K562 (cell line): ENCODE data around the gene TSC22D2. TPM values are rescaled to one million over a fixed set of nuclear protein-coding genes. Genes with fewer than 3 reads are reported as not detected.
A peak's percentile ranks its signal among the peaks of the same experiment; 100 is the strongest.

Experiments used
- ARID1B ChIP-seq: fragments of 450-650 bp; IDR thresholded peaks from 2 replicates; pipeline ENCODE4 v1.6.1; 2016; ENCODE audit warnings: antibody characterized with exemption, mild to moderate bottlenecking, inconsistent platforms
- ARID3A ChIP-seq: IDR thresholded peaks from 2 replicates; pipeline ENCODE4 v1.6.1; 2012; ENCODE audit warnings: low read depth, low read length, improper control_type of control experiment, borderline replicate concordance
- CBFA2T3 ChIP-seq: fragments of 450-650 bp; IDR thresholded peaks from 2 replicates; pipeline ENCODE4 v1.6.1; 2017
- EP300 ChIP-seq: IDR thresholded peaks from 2 replicates; pipeline ENCODE4 v1.6.1; 2012; ENCODE audit warnings: low read length, improper control_type of control experiment
- HLTF ChIP-seq: fragments of 450-650 bp; IDR thresholded peaks from 2 replicates; pipeline ENCODE4 v1.6.1; 2016
- MED1 ChIP-seq: sonication (generic); formaldehyde crosslinking; IDR thresholded peaks from 2 replicates; pipeline ENCODE4 v1.8.1; 2023; ENCODE audit warnings: missing genetic modification reagents, borderline replicate concordance
- NFE2 ChIP-seq: IDR thresholded peaks from 2 replicates; pipeline ENCODE4 v1.6.1; 2014; ENCODE audit warnings: antibody characterized with exemption, low read depth
- PCBP1 ChIP-seq: fragments of 200-400 bp; formaldehyde crosslinking; IDR thresholded peaks from 2 replicates; pipeline ENCODE4 v1.6.1; 2018; ENCODE audit warnings: mild to moderate bottlenecking, low read depth, low read length; ENCODE audit not compliant: poor library complexity, severe bottlenecking
- RCOR1 ChIP-seq, 2 experiments: IDR thresholded peaks; 2 replicates each; pipeline ENCODE4 v1.6.1; 2012; ENCODE audit warnings: low read depth in 2 of 2, low read length in 2 of 2, borderline replicate concordance in 1 of 2, improper control_type of control experiment in 1 of 2
- TBP ChIP-seq: optimal IDR thresholded peaks from 2 replicates; pipeline ENCODE3; 2011; ENCODE audit warnings: low read depth, low read length, improper control_type of control experiment
- THAP7 ChIP-seq: fragments of 250-450 bp; sonication (Bioruptor Pico); IDR thresholded peaks from 2 replicates; pipeline ENCODE4 v1.5.0; 2021
- XRCC5 ChIP-seq: fragments of 200-400 bp; formaldehyde crosslinking; IDR thresholded peaks from 2 replicates; pipeline ENCODE4 v1.6.1; 2017; ENCODE audit warnings: low read depth, mild to moderate bottlenecking, low read length
- ZBTB33 ChIP-seq: sonication (generic); formaldehyde crosslinking; IDR thresholded peaks from 2 replicates; pipeline ENCODE4 v1.8.1; 2023; ENCODE audit warnings: mild to moderate bottlenecking, missing genetic modification reagents
- ZBTB49 ChIP-seq: sonication (generic); formaldehyde crosslinking; IDR thresholded peaks from 2 replicates; pipeline ENCODE4 v1.8.0; 2022; ENCODE audit warnings: missing genetic modification reagents, mild to moderate bottlenecking, borderline replicate concordance
- ZNF124 ChIP-seq: sonication (generic); formaldehyde crosslinking; IDR thresholded peaks from 2 replicates; pipeline ENCODE4 v1.8.1; 2022; ENCODE audit warnings: missing genetic modification reagents
- ZNF592 ChIP-seq: fragments of 450-650 bp; IDR thresholded peaks from 2 replicates; pipeline ENCODE4 v1.6.1; 2017; ENCODE audit warnings: antibody characterized with exemption, mild to moderate bottlenecking
- polyA plus RNA-seq, 8 experiments: library from polyadenylated mRNA; depleted of rRNA in 4 of 8; stranded (reverse) in 5 of 8; unstranded in 3 of 8; fragments of >200 nt; fragmentation: Nextera tagmentation in 2 of 8; fragmentation: Illumina TruSeq in 1 of 8; extraction: Ambion mirVana in 2 of 8; extraction: Trizol in 1 of 8; gene quantifications; 2 replicates each; pipeline versions ENCODE4 v1.2.1 to v1.2.3, GENCODE V29; 2011 to 2014; ENCODE audit warnings: inconsistent platforms in 1 of 8, missing spikeins in 1 of 8
- total RNA-seq, 7 experiments: library from RNA; depleted of rRNA in 6 of 7; stranded (reverse); fragments of >200 nt in 6 of 7; fragmentation: Illumina TruSeq in 2 of 7; extraction: Trizol in 2 of 7; gene quantifications; 2 replicates each; pipeline versions ENCODE4 v1.2.1 to v1.2.3, GENCODE V29; 2011 to 2021; ENCODE audit warnings: low replicate concordance in 1 of 7

Gene TSC22D2
- total and polyA plus RNA-seq, 9 of the 15 experiments (the other 6 are each of a cell fraction or from before 2014, with no cell fraction given), result 5.5 to 44.0 (median 19.3) TPM

- TF ChIP-seq ARID3A, result 0 out of 2 replicates have a peak, but pooled peaks have one; percentile 22
- TF ChIP-seq NFE2, result peak; percentile 86
- TF ChIP-seq ZNF592, result peak; percentile 25; the same call in 1 of the 2 replicates
- no peak for TF ChIP-seq MED1 (CRISPR knock-in tag)
- peak in 1 of 2 experiments; percentile 85; a peak in 2 of 4 replicates for TF ChIP-seq RCOR1 (IDR thresholded peaks at IDR 0.05; ENCODE audit: borderline replicate concordance in 1 of 2, low read depth in 2 of 2, low read length in 2 of 2)
- TF ChIP-seq HLTF, result no peak
- peak; percentile 82 for TF ChIP-seq CBFA2T3
- peak; percentile 48; the same call in 1 of the 2 replicates for TF ChIP-seq ZBTB33
- TF ChIP-seq EP300, result peak; percentile 87
- no peak for TF ChIP-seq THAP7 (CRISPR knock-in tag)
- TF ChIP-seq ZNF124 (CRISPR knock-in tag), result no peak
- no peak for TF ChIP-seq ZBTB49
- TF ChIP-seq TBP, result peak; percentile 56
- peak; percentile 87 for TF ChIP-seq ARID1B
- TF ChIP-seq XRCC5, result 0 out of 2 replicates have a peak, but pooled peaks have one; percentile 36
- no peak for TF ChIP-seq PCBP1
Measured at GRCh38 chr3:150469031-150469930, 61.2 kb downstream of the TSC22D2 start (continued).
